SU-DHL-6 (cell line): Measurements from ENCODE around the gene PSPN.

ENCODE experiments used
- H2AFZ ChIP-seq: fragments of 200-600 bp; sonication (generic); 2 replicates; pipeline ENCODE4 v1.6.1; 2014; ENCODE audit warnings: low read depth, mild to moderate bottlenecking, moderate library complexity, mixed read lengths, antibody characterized with exemption, low read length; ENCODE audit not compliant: severe bottlenecking
- H3F3A ChIP-seq: fragments of 200-600 bp; shearing (Covaris generic); 2 replicates; pipeline ENCODE4 v1.6.0; 2016; ENCODE audit warnings: antibody characterized with exemption, mild to moderate bottlenecking; ENCODE audit not compliant: insufficient read depth
- H3K27ac ChIP-seq: fragments of 200-600 bp; sonication (generic); 2 replicates; pipeline ENCODE4 v1.5.1; 2016; ENCODE audit warnings: low read depth, mild to moderate bottlenecking, low read length, moderate library complexity, mixed read lengths
- H3K27me3 ChIP-seq: fragments of 200-600 bp; sonication (generic), shearing (Covaris generic); 2 replicates; pipeline ENCODE4 v1.6.0; 2014; ENCODE audit warnings: mild to moderate bottlenecking, low read length
- H3K36me3 ChIP-seq: fragments of 200-600 bp; sonication (generic); 2 replicates; pipeline ENCODE4 v1.6.1; 2014; ENCODE audit warnings: mild to moderate bottlenecking, low read length, mixed read lengths
- H3K4me2 ChIP-seq: fragments of 300-600, 200-600 bp; shearing (Covaris generic), sonication (generic); 2 replicates; pipeline ENCODE4 v1.6.0; 2014; ENCODE audit warnings: low read length, low read depth, mild to moderate bottlenecking; ENCODE audit not compliant: poor library complexity, severe bottlenecking
- H3K4me3 ChIP-seq: fragments of 200-600 bp; sonication (generic); 2 replicates; pipeline ENCODE4 v1.5.1; 2014; ENCODE audit warnings: antibody characterized with exemption, low read length, mild to moderate bottlenecking, mixed read lengths; ENCODE audit not compliant: insufficient read depth, poor library complexity, severe bottlenecking
- H3K79me2 ChIP-seq: fragments of 200-600 bp; sonication (generic); 2 replicates; pipeline ENCODE4 v1.6.1; 2014; ENCODE audit warnings: mild to moderate bottlenecking, low read length, moderate library complexity; ENCODE audit not compliant: insufficient read depth
- H3K9ac ChIP-seq: fragments of 200-600 bp; sonication (generic); 2 replicates; pipeline ENCODE4 v1.7.0; 2014; ENCODE audit warnings: mild to moderate bottlenecking, low read length
- H3K9me2 ChIP-seq: fragments of 200-600 bp; sonication (generic); replicated peaks from 2 replicates; pipeline ENCODE4 v1.6.1; 2014; ENCODE audit warnings: low read length; ENCODE audit not compliant: insufficient read depth
- H3K9me3 ChIP-seq: fragments of 200-600 bp; sonication (generic); 2 replicates; pipeline ENCODE4 v1.6.1; 2014; ENCODE audit warnings: low read length, mixed read lengths; ENCODE audit not compliant: insufficient read depth
- H4K20me1 ChIP-seq: fragments of 200-600 bp; sonication (generic); 2 replicates; pipeline ENCODE4 v1.6.1; 2014; ENCODE audit warnings: low read depth, mild to moderate bottlenecking, antibody characterized with exemption, low read length, moderate library complexity, mixed read lengths
- CTCF ChIP-seq: fragments of 200-600 bp; sonication (generic); IDR thresholded peaks from one replicate; pipeline ENCODE4 v1.5.1; 2017; ENCODE audit warnings: antibody characterized with exemption, mild to moderate bottlenecking, low read length, moderate library complexity; ENCODE audit not compliant: insufficient read depth, poor library complexity, severe bottlenecking
- EZH2phosphoT487 ChIP-seq: fragments of 200-600 bp; sonication (generic), shearing (Covaris generic); conservative IDR thresholded peaks from 2 replicates; pipeline ENCODE4 v1.6.1; 2018; ENCODE audit warnings: mild to moderate bottlenecking, antibody characterized with exemption, low read length, moderate library complexity, mixed read lengths

Gene PSPN

GRCh38 chr19:6374711-6375410 lies 872 bp downstream of the PSPN start:
- H3K9me3 ChIP-seq = no peaks in the 10 kb centered on the region
- TF ChIP-seq EZH2phosphoT487 (no peak), CTCF (no peak)
- H3K79me2 ChIP-seq = no peaks in the 10 kb centered on the region
- no peaks in the 10 kb centered on the region for H3K9me2 ChIP-seq
- H4K20me1 ChIP-seq = no peaks in the 10 kb centered on the region
- H3F3A ChIP-seq = peaks cover 7% of the 10 kb centered on the region
- H3K4me3 ChIP-seq = no peak overlapping the region
- H2AFZ ChIP-seq = no peak overlapping the region
- H3K4me2 ChIP-seq = no peak overlapping the region
- H3K36me3 ChIP-seq = peaks cover 3% of the 10 kb centered on the region; the same call in 1 of the 2 replicates
- no peak overlapping the region for H3K9ac ChIP-seq
- H3K27ac ChIP-seq = no peak overlapping the region
- no peaks in the 10 kb centered on the region for H3K27me3 ChIP-seq

- H3K79me2 ChIP-seq = no peaks in the 10 kb centered on the region
- H3K27ac ChIP-seq = peak overlapping the region; percentile 64; the same call in 1 of the 2 replicates
- TF ChIP-seq EZH2phosphoT487 (no peak), CTCF (no peak)
- H3K9ac ChIP-seq = peak overlapping the region; percentile 56
- no peaks in the 10 kb centered on the region for H3K9me2 ChIP-seq
- H2AFZ ChIP-seq = no peak overlapping the region
- peak overlapping the region; percentile 70 for H3K4me2 ChIP-seq
- no peaks in the 10 kb centered on the region for H3K27me3 ChIP-seq
- peak overlapping the region; percentile 57 for H3K4me3 ChIP-seq
- H4K20me1 ChIP-seq = no peaks in the 10 kb centered on the region
- no peaks in the 10 kb centered on the region for H3K9me3 ChIP-seq
- no peaks in the 10 kb centered on the region for H3K36me3 ChIP-seq
- H3F3A ChIP-seq = peaks cover 7% of the 10 kb centered on the region
These were observed 1.5 kb downstream of the PSPN start for GRCh38 chr19:6374161-6374709.

- Histone ChIP-seq H3K27me3 (no peaks in the 10 kb centered on the region), H3K9me3 (no peaks in the 10 kb centered on the region), H3K27ac (peak overlapping the region; percentile 64), H4K20me1 (no peaks in the 10 kb centered on the region), H3K4me2 (peak overlapping the region; percentile 70), H3K9ac (peak overlapping the region; percentile 56), H3K36me3 (no peaks in the 10 kb centered on the region), H3F3A (peaks cover 7% of the 10 kb centered on the region), H3K9me2 (no peaks in the 10 kb centered on the region), H2AFZ (peak overlapping the region; percentile 59), H3K4me3 (peak overlapping the region; percentile 57), H3K79me2 (no peaks in the 10 kb centered on the region)
- TF ChIP-seq EZH2phosphoT487 (no peak), CTCF (no peak)
These were observed 2.0 kb downstream of the PSPN start for GRCh38 chr19:6373813-6374108.
